Choroid plexus epithelial cell (primary cell): Measurements from ENCODE around the gene CDC5L.
A peak's percentile ranks its signal among the peaks of the same experiment; 100 is the strongest.

ENCODE experiments used
- DNase-seq: peaks from one replicate; pipeline ENCODE4 v3.0.0-alpha.2; 2010; ENCODE audit warnings: low read depth
- H3K4me3 ChIP-seq: 2 replicates; pipeline ENCODE4 v1.5.1; 2011; ENCODE audit warnings: low read depth, mild to moderate bottlenecking, control low read depth, low read length, moderate library complexity
- TF ChIP-seq, protein P1 (sequence below): conservative IDR thresholded peaks from 2 replicates; pipeline ENCODE4 v1.5.1; 2011; ENCODE audit warnings: low read depth, mild to moderate bottlenecking, control low read depth, inconsistent platforms, low read length, moderate library complexity

CDC5L gene

DNA sequence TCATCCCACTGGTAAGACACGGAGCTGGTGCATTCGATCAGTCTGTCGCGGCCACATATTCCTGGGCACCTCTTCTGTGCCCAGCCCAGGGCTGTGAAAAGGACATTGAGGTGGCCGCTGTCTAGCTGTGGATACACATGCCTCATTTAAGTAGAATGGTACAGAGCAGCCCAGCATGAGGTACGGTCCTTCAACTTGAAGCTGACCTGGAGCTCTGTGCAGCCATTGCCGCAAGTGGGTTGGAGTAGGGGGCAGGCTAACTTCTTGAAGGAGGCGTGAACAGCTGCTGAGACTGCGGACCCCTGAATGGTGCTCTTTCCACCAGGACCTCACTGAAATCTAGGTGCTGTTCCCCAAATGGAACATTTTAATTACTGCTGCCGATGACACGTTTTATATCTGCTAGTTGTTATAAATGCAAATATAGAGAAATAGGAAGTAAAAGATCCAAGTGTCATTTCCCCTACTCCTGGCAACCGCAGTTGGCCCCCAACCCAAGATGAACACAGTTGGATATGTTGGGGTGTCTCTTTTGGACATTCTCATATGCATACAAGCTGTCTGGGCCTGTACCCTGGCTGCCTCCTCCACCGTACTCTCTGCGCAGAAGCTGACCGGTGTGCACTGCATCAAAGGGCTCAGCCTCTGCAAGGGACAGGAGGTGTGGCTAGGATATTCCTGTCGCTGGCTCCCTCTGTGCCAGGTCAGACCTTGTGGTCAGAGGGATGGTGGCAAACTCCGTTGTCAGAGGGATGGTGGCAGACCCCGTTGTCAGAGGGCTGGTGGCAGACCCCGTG, 86.1 kb downstream of the CDC5L start:
- H3K4me3 ChIP-seq, result no peak overlapping the region
- DNase-seq, result no peak
- TF ChIP-seq, protein P1, sequence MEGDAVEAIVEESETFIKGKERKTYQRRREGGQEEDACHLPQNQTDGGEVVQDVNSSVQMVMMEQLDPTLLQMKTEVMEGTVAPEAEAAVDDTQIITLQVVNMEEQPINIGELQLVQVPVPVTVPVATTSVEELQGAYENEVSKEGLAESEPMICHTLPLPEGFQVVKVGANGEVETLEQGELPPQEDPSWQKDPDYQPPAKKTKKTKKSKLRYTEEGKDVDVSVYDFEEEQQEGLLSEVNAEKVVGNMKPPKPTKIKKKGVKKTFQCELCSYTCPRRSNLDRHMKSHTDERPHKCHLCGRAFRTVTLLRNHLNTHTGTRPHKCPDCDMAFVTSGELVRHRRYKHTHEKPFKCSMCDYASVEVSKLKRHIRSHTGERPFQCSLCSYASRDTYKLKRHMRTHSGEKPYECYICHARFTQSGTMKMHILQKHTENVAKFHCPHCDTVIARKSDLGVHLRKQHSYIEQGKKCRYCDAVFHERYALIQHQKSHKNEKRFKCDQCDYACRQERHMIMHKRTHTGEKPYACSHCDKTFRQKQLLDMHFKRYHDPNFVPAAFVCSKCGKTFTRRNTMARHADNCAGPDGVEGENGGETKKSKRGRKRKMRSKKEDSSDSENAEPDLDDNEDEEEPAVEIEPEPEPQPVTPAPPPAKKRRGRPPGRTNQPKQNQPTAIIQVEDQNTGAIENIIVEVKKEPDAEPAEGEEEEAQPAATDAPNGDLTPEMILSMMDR, result no peak

DNA sequence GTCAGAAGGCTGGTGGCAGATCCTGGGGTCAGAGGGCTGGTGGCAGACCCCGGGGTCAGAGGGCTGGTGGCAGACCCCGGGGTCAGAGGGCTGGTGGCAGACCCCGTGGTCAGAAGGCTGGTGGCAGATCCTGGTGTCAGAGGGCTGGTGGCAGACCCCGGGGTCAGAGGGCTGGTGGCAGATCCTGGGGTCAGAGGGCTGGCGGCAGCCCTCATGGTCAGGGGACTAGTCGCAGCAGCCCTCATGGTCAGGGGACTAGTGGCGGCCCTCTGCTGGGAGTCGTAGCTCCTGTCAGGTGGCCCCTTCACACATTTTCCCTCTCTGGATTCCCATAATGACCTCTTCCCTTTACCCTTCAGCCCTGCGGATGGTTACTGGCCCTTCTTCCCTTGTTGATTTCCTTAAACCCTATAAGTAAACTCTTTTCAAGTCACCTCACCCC, 86.7 kb downstream of the CDC5L start:
- DNase-seq, result no peak
- no peak overlapping the region for H3K4me3 ChIP-seq
- TF ChIP-seq, protein P1, result no peak

DNA sequence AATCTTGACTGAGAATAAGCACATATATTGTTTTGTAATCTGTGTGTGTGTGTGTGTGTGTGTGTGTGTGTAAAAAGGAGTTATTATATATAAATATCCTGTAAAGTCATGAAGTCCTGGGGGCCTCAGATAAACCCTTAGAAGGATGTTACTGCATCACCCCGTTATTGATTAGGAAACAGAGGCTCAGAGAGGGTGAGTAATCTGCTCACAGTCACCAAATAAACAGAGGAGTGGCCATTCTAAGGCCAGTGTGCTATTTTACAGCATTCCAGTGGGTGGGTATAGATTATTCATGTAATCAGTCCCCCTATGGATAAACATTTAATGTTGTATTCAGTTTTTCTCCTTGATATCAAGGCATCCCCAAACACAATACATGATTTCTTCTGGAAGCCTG, 87.1 kb downstream of the CDC5L start:
- DNase-seq, result no peak
- TF ChIP-seq, protein P1, result no peak
- H3K4me3 ChIP-seq, result no peak overlapping the region

DNA sequence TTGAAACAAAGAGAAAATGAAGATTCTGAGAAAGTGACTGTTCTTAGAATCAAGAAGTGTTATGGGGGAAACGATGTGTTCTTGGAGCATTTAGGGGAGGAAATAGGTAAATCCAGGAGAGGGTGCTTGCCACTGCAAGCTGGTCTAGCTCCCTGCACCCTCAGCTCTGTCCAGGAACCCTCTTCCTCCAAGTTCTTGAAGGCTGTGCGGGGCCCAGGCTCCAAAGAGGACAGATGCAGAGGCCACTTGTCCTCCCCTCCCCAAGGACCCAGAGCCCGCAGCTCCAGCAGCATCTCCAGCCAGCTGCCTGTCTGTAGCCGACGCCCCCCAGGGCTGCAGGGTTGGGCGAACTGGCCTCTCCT, 87.9 kb downstream of the CDC5L start:
- no peak for DNase-seq
- H3K4me3 ChIP-seq, result no peak overlapping the region
- TF ChIP-seq, protein P1, result no peak

DNA sequence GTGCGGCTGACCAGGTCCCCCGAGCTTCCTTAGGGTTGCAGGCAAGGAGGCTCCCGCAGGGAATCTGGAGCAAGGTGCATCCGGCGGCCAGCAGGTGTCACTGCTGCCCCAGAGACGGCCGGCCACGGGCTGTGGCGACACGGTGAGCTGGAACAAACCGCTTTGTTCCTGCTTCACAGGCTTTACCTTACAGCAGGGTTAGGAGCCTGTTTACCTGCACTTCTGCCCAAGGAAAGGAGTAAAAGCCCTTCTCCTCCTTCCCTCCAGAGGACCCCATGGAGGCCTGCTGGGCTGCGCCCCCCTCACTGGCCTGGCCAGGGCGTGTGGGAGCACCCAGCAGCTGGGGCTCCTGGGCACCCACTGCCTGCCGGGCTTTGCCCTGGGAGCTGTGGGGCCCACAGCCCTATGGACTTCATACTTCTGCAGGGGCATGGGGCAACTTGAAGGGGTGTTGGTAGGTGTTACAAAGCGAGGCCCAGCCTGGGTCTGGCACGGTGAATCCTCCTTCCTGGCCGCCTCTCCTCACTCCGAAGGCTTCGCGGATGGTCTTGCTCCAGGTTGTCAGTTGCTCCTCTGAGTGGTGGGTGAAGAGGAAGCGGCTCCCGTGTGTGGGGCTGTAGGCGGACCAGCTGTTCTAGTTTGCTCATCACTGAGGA, 88.4 kb downstream of the CDC5L start:
- peak; percentile 80 for DNase-seq
- TF ChIP-seq, protein P1, result peak; percentile 92
- no peak overlapping the region for H3K4me3 ChIP-seq

DNA sequence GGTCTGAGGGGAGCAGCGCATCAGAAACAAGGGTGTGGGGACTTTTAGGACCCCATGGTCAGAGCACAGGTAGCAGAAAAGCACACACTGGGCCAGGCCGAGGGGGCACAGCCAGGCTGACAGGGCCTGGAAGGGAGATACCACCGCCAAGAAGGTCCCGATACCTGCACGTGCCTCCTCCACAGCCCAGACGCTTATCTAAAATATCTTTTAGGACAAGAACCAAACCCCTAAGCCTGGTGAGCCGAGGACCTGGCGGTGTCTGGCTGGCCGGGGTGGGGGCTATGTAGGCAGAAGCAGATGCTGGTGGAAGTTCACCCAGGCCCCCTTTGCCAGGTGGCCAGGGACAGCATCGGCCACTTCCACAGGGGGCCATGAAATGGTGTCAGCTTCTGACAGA, 89.3 kb downstream of the CDC5L start:
- H3K4me3 ChIP-seq, result no peak overlapping the region
- TF ChIP-seq, protein P1, result no peak
- DNase-seq, result no peak
